ENCODE measurements around the gene LRBA.

LRBA gene

GRCh38 chr4:150625033-150625432 is 390.1 kb downstream of the LRBA start:
- no peak overlapping the region for H3K4me3 ChIP-seq (ENCODE audit: low read depth, low read length)
- no peak for DNase-seq (ENCODE audit: low read depth)
- no peak for TF ChIP-seq CTCF (IDR thresholded peaks at IDR 0.05; ENCODE audit: insufficient read depth, low read depth, low read length, missing control alignments)

GRCh38 chr4:150624055-150624454 is 391.0 kb downstream of the LRBA start:
- no peak overlapping the region for H3K4me3 ChIP-seq (ENCODE audit: low read depth, low read length)
- TF ChIP-seq CTCF (IDR thresholded peaks at IDR 0.05; ENCODE audit: insufficient read depth, low read depth, low read length, missing control alignments) = no peak
- no peak for DNase-seq (ENCODE audit: low read depth)

GRCh38 chr4:150619042-150619441 is 396.0 kb downstream of the LRBA start:
- no peak overlapping the region for H3K4me3 ChIP-seq (ENCODE audit: low read depth, low read length)
- TF ChIP-seq CTCF (IDR thresholded peaks at IDR 0.05; ENCODE audit: insufficient read depth, low read depth, low read length, missing control alignments) = no peak
- no peak for DNase-seq (ENCODE audit: low read depth)

- no peak overlapping the region for H3K4me3 ChIP-seq (ENCODE audit: low read depth, low read length)
- TF ChIP-seq CTCF (IDR thresholded peaks at IDR 0.05; ENCODE audit: insufficient read depth, low read depth, low read length, missing control alignments) = no peak
- no peak for DNase-seq (ENCODE audit: low read depth)
These were observed 406.0 kb downstream of the LRBA start for GRCh38 chr4:150609131-150609530.

GRCh38 chr4:150600812-150601445 is 414.2 kb downstream of the LRBA start:
- no peak overlapping the region for H3K4me3 ChIP-seq (ENCODE audit: low read depth, low read length)
- TF ChIP-seq CTCF (IDR thresholded peaks at IDR 0.05; ENCODE audit: insufficient read depth, low read depth, low read length, missing control alignments) = no peak
- DNase-seq (ENCODE audit: low read depth) = no peak

GRCh38 chr4:150599547-150599946 is 415.5 kb downstream of the LRBA start:
- no peak for TF ChIP-seq CTCF (IDR thresholded peaks at IDR 0.05; ENCODE audit: insufficient read depth, low read depth, low read length, missing control alignments)
- no peak overlapping the region for H3K4me3 ChIP-seq (ENCODE audit: low read depth, low read length)
- no peak for DNase-seq (ENCODE audit: low read depth)

- H3K4me3 ChIP-seq (ENCODE audit: low read depth, low read length) = no peak overlapping the region
- DNase-seq (ENCODE audit: low read depth) = no peak
- TF ChIP-seq CTCF (IDR thresholded peaks at IDR 0.05; ENCODE audit: insufficient read depth, low read depth, low read length, missing control alignments) = no peak
These were observed 416.2 kb downstream of the LRBA start for GRCh38 chr4:150598909-150599308.

Measured in GM12865 (cell line).